GM18526 (cell line): ENCODE results near the gene BUB3.

Experiments
- POLR2A ChIP-seq: IDR thresholded peaks from 3 replicates; pipeline ENCODE4 v1.6.1; 2011; ENCODE audit not compliant: insufficient read length; ENCODE audit errors: extremely low read depth

BUB3 gene

GRCh38 chr10:123139165-123139520 lies 15.1 kb upstream of the BUB3 start:
- no peak for TF ChIP-seq POLR2A

- no peak for TF ChIP-seq POLR2A
Measured at GRCh38 chr10:123139521-123140163, 14.6 kb upstream of the BUB3 start.

GRCh38 chr10:123140164-123140982 lies 13.8 kb upstream of the BUB3 start:
- no peak for TF ChIP-seq POLR2A

- TF ChIP-seq POLR2A, result no peak
Measured at GRCh38 chr10:123140983-123141390, 13.2 kb upstream of the BUB3 start.

GRCh38 chr10:123141791-123142700 lies 12.2 kb upstream of the BUB3 start:
- TF ChIP-seq POLR2A, result no peak

DNA sequence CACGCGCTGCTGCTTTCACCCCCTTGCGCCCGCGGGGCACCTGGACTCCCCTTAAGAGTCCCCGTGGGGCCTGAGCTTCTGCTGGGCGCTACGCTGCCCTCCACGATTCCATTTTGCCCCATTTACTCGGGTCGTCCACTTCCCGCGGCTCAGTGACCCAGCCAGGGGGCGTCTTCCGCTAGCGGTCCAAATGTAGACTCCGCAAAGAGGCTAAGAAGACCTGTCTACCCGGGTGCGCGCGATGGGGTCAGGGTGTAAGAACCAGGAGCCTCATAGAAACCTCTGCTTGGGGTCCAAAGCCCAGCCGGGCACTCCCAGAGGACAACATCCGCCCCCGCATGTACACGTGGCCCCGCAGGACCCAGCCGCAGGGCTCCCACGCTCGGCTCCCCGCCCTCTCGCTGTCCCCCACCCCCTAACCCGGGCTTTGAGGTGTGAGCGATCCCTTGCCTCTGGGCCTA lies 11.5 kb upstream of the BUB3 start:
- TF ChIP-seq POLR2A, result no peak

DNA sequence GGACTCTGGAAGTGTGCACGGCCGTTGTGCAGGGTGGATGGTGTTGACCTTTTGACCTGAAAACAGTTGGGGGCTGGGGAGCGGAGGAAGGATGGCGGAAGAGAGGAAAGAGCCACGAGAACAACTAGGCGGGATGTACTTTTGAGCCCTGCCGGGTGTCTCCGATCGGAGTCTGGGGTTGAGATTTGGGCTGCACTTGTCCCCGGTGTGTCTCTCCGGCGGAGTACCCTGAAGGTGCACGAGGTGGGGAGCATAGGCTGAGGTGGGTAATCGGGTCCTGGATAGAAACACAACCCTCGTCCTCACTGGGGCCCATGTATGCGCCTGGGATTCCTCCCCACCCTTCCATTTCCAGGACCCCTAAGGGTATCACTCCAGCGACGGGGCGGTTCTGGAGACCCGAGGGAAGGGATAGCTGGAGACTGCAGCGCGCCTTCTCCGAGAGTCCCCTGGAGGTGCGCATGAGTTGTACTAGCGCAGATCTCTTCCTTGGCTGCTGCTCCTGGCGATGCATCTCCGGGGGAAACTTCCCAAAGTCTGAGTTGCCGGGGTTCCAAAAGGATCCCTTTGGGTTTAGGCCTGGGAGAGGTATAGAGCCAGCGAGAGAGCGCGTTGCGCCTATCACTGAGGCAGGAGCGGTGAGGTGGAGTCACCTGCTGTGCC lies 10.9 kb upstream of the BUB3 start:
- TF ChIP-seq POLR2A, result no peak

DNA sequence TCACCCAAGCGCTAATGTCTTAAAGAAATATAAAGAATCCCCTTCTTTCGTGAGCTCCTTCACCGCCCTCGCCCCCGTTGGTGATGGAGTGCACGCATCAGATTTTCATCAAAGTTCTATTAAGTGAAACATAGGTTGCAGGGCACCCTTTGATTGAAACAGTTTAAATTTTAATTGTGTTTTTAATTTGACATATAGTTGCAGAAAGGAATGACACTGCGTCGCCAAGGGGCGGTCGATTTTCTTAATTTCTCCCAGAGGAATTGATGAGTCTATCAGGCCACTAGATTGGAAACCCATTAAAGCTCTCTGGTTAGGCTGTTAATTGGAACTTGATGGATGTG lies 10.4 kb upstream of the BUB3 start:
- TF ChIP-seq POLR2A, result no peak

- TF ChIP-seq POLR2A, result no peak
Measured at GRCh38 chr10:123144697-123145541, 9.3 kb upstream of the BUB3 start.

GRCh38 chr10:123145542-123146012 lies 8.6 kb upstream of the BUB3 start:
- no peak for TF ChIP-seq POLR2A

- no peak for TF ChIP-seq POLR2A
Measured at GRCh38 chr10:123146013-123146893, 7.9 kb upstream of the BUB3 start.

GRCh38 chr10:123146894-123147634 lies 7.1 kb upstream of the BUB3 start:
- TF ChIP-seq POLR2A, result no peak
